ENCODE measurements around the gene C18orf54. TPM values are rescaled to one million over a fixed set of nuclear protein-coding genes. Genes with fewer than 3 reads are reported as not detected.

Gene C18orf54
- total RNA-seq, 1 donor from 2014 or later: 6.5 TPM

DNA sequence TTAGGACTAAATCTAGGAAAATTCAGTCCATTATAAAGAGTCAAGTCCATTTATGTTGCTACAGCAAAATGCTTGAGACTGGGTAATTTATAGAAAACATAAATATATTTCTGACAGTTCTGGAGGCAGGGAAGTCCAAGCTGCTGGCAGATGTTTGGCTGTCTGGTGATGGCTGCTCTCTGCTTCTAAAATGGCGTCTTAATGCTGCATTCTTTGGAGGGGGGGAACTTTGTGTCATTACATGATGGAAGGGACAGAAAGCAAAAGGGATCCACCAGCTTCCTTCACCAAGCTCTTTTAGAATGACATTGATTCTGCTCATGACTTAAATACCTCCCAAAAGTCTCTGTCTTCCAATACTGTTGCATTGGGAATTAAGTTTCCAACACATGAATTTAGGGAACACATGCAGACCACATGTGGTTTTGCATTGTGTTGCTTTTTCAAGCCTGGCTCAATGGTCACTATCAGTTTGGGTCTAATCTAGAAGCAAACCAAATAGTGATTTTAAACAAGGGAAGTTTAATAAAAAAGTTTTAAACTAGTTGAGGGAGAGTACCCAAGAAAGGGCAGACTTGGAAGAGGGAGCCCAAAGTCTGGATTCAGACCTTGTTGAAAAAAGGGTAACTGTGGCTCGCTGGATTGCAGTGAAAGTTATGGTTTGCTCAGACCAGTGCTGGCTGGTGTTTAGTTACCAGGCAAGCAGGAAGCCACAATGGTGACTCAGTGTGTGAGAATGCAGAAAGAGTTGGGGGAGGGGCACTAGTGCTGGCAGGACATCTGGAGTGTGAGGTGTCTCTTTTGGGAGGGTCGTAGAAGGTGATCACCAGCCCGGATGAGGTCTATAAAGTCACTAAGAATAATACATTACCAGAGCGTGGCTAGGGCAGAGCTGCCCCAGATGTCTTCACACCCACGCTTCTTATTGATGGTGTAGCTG, 30.8 kb downstream of the C18orf54 start:
- Mint-ChIP-seq H3K36me3 (peaks cover 3% of the 10 kb centered on the region), H3K27me3 (ENCODE audit: low read depth) (no peaks in the 10 kb centered on the region), H3K4me3 (no peak overlapping the region), H3K27ac (peak overlapping the region; percentile 40), H3K4me1 (peaks cover 12% of the 10 kb centered on the region), H3K9me3 (peaks cover 7% of the 10 kb centered on the region)
- TF ChIP-seq, protein P1, sequence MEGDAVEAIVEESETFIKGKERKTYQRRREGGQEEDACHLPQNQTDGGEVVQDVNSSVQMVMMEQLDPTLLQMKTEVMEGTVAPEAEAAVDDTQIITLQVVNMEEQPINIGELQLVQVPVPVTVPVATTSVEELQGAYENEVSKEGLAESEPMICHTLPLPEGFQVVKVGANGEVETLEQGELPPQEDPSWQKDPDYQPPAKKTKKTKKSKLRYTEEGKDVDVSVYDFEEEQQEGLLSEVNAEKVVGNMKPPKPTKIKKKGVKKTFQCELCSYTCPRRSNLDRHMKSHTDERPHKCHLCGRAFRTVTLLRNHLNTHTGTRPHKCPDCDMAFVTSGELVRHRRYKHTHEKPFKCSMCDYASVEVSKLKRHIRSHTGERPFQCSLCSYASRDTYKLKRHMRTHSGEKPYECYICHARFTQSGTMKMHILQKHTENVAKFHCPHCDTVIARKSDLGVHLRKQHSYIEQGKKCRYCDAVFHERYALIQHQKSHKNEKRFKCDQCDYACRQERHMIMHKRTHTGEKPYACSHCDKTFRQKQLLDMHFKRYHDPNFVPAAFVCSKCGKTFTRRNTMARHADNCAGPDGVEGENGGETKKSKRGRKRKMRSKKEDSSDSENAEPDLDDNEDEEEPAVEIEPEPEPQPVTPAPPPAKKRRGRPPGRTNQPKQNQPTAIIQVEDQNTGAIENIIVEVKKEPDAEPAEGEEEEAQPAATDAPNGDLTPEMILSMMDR (IDR thresholded peaks at IDR 0.05; ENCODE audit: unreplicated experiment): no peak
- no peak for DNase-seq (ENCODE audit: low spot score in 2 of 2, unreplicated experiment in 2 of 2)

DNA sequence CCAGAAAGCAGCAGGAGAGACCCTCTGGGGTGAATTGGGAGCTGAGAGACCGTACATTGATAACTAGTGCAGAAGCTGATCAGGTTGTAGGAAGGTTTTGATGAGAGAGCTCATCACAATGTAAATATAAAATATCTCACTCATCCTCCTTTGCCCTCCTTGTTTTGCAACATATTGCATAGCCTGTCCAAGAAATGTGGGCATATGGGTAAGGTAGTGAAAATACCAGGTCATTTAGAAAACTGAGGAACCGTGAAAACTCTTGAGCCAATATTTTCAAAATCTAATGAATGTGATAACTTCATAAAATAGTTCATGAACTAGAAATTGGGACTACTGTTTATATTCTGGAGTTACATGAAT, 31.4 kb downstream of the C18orf54 start:
- H3K4me1 Mint-ChIP-seq: peaks cover 12% of the 10 kb centered on the region
- H3K27me3 Mint-ChIP-seq (ENCODE audit: low read depth): no peaks in the 10 kb centered on the region
- TF ChIP-seq, protein P1 (IDR thresholded peaks at IDR 0.05; ENCODE audit: unreplicated experiment): no peak
- peak overlapping the region; percentile 40 for H3K27ac Mint-ChIP-seq
- no peak for DNase-seq (ENCODE audit: low spot score in 2 of 2, unreplicated experiment in 2 of 2)
- H3K4me3 Mint-ChIP-seq: no peak overlapping the region
- peaks cover 7% of the 10 kb centered on the region for H3K9me3 Mint-ChIP-seq
- peaks cover 3% of the 10 kb centered on the region for H3K36me3 Mint-ChIP-seq

DNA sequence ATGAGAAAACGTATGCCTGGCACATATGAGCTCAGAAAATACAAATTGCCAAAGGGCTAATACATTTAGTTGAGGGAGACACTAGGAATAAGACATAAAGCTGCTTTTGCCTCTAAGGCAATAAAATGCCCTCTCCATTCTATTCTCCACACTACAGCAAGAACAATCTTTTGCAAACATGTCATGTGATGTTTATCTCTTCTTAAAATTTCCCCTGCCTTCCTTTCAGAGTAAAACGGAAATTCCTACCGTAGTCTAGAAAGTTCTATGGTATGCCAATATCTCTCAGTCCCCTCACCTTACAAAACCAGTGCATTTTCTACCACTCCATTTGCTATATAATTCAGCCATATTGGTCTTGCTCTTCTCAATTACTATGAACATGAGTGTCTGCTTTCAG, 33.1 kb downstream of the C18orf54 start:
- H3K4me1 Mint-ChIP-seq: peaks cover 11% of the 10 kb centered on the region
- H3K27ac Mint-ChIP-seq: no peak overlapping the region
- peaks cover 7% of the 10 kb centered on the region for H3K9me3 Mint-ChIP-seq
- TF ChIP-seq, protein P1 (IDR thresholded peaks at IDR 0.05; ENCODE audit: unreplicated experiment): no peak
- H3K4me3 Mint-ChIP-seq: no peak overlapping the region
- DNase-seq (ENCODE audit: low spot score in 2 of 2, unreplicated experiment in 2 of 2): no peak
- H3K27me3 Mint-ChIP-seq (ENCODE audit: low read depth): no peaks in the 10 kb centered on the region
- peaks cover 3% of the 10 kb centered on the region for H3K36me3 Mint-ChIP-seq

DNA sequence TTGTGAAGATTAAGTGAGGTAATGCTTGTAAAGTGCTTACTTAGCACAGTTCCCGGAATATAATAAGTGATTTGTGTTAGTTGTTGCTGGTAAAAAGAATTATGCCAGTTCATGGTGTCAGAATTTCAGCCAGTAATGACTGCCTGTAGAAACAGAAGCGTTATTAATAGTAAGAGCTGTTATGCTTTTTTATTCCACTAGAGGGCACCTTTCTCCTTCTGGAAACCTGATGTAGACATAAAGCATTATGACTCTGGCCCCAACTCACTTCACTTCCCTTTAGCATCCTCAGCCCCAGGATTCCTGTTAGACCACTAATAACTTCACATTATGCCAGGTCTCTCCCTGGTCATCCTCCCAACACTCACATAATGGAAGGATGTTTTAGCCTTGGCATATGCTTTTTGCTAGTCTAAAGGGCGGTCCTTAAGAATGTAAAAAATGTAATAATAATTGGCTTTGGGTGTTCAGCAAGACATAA, 34.9 kb downstream of the C18orf54 start:
- Mint-ChIP-seq H3K36me3 (peaks cover 3% of the 10 kb centered on the region), H3K4me3 (no peak overlapping the region), H3K4me1 (peaks cover 8% of the 10 kb centered on the region), H3K27ac (no peak overlapping the region), H3K9me3 (peaks cover 7% of the 10 kb centered on the region), H3K27me3 (ENCODE audit: low read depth) (no peaks in the 10 kb centered on the region)
- no peak for DNase-seq (ENCODE audit: low spot score in 2 of 2, unreplicated experiment in 2 of 2)
- TF ChIP-seq, protein P1 (IDR thresholded peaks at IDR 0.05; ENCODE audit: unreplicated experiment): peak; percentile 78

DNA sequence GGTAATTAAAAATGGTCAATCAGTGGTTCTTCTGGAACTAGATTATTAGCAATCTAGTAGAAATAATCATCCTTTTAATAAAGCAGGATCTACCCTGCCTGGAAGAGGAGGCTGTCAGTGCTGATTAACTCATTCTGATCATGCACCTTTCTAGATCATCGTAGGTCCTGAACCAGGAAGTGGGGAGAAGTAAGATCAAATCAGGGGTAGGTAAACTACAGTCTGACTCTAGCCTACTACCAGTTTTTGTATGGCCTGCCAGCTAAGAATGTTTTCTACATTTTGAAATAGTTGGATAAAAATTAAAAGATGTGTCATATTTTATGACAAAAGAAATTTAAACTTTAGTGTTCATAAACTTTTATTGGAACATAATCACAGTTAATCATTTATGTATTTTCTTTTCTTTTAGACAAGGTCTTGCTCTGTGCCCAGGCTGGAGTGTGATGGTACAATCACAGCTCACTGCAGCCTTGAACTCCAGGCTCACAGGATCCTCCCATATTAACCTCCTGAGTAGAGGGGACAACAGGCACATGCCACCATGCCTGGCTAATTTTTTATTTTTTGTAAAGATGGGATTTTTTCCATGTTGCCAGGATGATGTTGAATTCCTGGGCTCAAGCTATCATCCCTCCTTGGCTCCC, 36.1 kb downstream of the C18orf54 start:
- DNase-seq (ENCODE audit: low spot score in 2 of 2, unreplicated experiment in 2 of 2): no peak
- Mint-ChIP-seq H3K4me3 (no peak overlapping the region), H3K27me3 (ENCODE audit: low read depth) (no peaks in the 10 kb centered on the region), H3K27ac (no peak overlapping the region), H3K4me1 (peaks cover 2% of the 10 kb centered on the region), H3K9me3 (peaks cover under 1% of the 10 kb centered on the region), H3K36me3 (no peaks in the 10 kb centered on the region)
- TF ChIP-seq, protein P1 (IDR thresholded peaks at IDR 0.05; ENCODE audit: unreplicated experiment): no peak
